Ovary (tissue), 3 donors: ENCODE measurements around the gene KEL.

Source experiments
- POLR2A ChIP-seq: fragments of 450-650 bp; IDR thresholded peaks from one replicate; pipeline ENCODE4 v1.6.1; 2017; ENCODE audit warnings: antibody characterized with exemption, mild to moderate bottlenecking, moderate library complexity
- TF ChIP-seq, protein P1 (sequence below), 3 donors: fragments of 450-650 bp in 2 of 3; fragments of 200-600 bp in 1 of 3; IDR thresholded peaks; one replicate each; pipeline versions ENCODE4 v1.5.1 to v1.8.0; 2016 to 2022; ENCODE audit warnings: antibody characterized with exemption in 3 of 3, mild to moderate bottlenecking in 1 of 3
- donor health status: DM: no; HTN: no; CAD: no.

DNA sequence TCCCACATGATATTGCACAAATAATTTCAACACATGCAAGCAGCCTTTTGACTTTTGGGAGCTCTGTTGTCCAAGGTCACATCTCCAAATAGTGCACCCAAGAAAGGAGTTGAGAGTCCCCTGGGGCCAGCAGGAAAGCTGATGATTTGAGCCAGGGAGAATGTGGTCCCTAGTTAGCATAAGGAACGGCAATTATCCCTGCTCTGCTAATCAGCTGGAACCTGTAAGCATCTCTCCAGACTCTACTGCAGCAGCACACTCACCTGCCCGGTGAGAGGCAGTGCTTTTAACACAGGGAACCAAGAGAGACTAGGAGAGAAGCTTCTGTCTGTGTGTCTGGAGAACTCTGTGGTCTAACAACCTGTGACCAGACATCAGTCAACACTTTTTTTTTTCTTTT, 45.7 kb downstream of the KEL start:
- TF ChIP-seq POLR2A = no peak
- TF ChIP-seq, protein P1, sequence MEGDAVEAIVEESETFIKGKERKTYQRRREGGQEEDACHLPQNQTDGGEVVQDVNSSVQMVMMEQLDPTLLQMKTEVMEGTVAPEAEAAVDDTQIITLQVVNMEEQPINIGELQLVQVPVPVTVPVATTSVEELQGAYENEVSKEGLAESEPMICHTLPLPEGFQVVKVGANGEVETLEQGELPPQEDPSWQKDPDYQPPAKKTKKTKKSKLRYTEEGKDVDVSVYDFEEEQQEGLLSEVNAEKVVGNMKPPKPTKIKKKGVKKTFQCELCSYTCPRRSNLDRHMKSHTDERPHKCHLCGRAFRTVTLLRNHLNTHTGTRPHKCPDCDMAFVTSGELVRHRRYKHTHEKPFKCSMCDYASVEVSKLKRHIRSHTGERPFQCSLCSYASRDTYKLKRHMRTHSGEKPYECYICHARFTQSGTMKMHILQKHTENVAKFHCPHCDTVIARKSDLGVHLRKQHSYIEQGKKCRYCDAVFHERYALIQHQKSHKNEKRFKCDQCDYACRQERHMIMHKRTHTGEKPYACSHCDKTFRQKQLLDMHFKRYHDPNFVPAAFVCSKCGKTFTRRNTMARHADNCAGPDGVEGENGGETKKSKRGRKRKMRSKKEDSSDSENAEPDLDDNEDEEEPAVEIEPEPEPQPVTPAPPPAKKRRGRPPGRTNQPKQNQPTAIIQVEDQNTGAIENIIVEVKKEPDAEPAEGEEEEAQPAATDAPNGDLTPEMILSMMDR (IDR thresholded peaks at IDR 0.05) = no peak
